Immature natural killer cell (primary cell): ENCODE measurements around the gene PHRF1. TPM values are rescaled to one million over a fixed set of nuclear protein-coding genes. Genes with fewer than 3 reads are reported as not detected.
A peak's percentile ranks its signal among the peaks of the same experiment; 100 is the strongest.

ENCODE experiments used
- DNase-seq, 3 donors: peaks; one replicate each; pipeline ENCODE4 v3.0.0; 2022; ENCODE audit warnings: mixed read lengths in 1 of 3
- H3K27ac Mint-ChIP-seq, 6 donors: one replicate each; pipeline ENCODE4 v1.8.0; 2020; ENCODE audit warnings: mixed read lengths in 6 of 6, mild to moderate bottlenecking in 5 of 6, inconsistent platforms in 4 of 6, moderate library complexity in 3 of 6
- H3K27me3 Mint-ChIP-seq, 3 donors: one replicate each; pipeline ENCODE4 v1.8.0; 2020 to 2021; ENCODE audit warnings: low read depth in 3 of 3, mild to moderate bottlenecking in 3 of 3, mixed read lengths in 3 of 3, moderate library complexity in 3 of 3, inconsistent platforms in 1 of 3
- H3K36me3 Mint-ChIP-seq, 3 donors: one replicate each; pipeline ENCODE4 v1.8.0; 2020; ENCODE audit warnings: mixed read lengths in 3 of 3, inconsistent platforms in 2 of 3, mild to moderate bottlenecking in 2 of 3
- H3K4me1 Mint-ChIP-seq, 2 donors: one replicate each; pipeline ENCODE4 v1.8.0; 2020; ENCODE audit warnings: inconsistent platforms in 2 of 2, mild to moderate bottlenecking in 2 of 2, mixed read lengths in 2 of 2, moderate library complexity in 1 of 2
- H3K4me3 Mint-ChIP-seq, 5 donors: one replicate each; pipeline ENCODE4 v1.8.0; 2020; ENCODE audit warnings: mild to moderate bottlenecking in 5 of 5, mixed read lengths in 5 of 5, inconsistent platforms in 3 of 5, moderate library complexity in 3 of 5
- H3K9me3 Mint-ChIP-seq, 6 donors: one replicate each; pipeline ENCODE4 v1.8.0; 2020; ENCODE audit warnings: mild to moderate bottlenecking in 6 of 6, mixed read lengths in 6 of 6, inconsistent platforms in 4 of 6, moderate library complexity in 3 of 6
- polyA plus RNA-seq, 3 donors: library from polyadenylated mRNA; unstranded; fragments of 300-500 nt; fragmentation: Illumina TruSeq; gene quantifications; one replicate each; pipeline ENCODE4 v1.2.3, GENCODE V29; 2021

The PHRF1 gene
- polyA plus RNA-seq, 3 donors from 2014 or later, result 4.0 to 17.5 (median 5.4) TPM

DNA sequence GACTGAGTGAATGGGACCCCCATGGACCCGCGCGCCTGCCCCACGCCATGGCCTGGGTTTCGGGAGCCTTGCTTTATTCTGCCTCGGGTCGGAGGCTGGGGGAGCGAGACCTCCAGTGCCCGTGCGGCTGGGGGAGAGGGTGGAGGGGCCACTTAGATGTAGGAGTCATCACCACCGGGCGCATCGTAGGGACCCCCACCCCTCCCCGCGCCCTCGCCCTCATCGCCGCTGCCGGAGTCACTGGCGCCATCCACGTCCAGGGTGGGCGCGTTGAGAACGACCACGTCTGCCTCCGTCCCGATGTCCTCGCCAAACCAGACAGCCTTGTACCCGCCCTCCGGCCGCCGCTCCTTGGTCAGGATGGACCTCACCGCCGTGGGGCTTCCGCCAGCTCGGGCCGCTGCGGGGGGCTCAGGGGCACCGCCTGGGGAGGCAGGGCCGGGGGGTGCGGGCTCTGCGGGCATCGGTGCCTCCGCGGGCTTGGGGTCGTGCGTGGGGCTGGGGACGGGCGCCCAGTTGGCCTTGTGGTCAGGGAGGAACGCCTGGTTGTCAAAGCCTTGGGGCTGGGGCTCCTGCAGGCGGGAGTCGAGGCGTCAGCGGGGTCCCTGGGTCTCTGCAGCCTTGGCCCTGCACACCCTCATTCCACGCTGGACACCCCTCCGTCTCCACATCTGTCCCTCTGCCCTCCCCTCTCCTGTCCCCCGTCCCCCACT is 41.1 kb downstream of the PHRF1 start:
- Mint-ChIP-seq H3K9me3 (no peaks in the 10 kb centered on the region), H3K4me1 (peaks cover 11 to 16% of the 10 kb centered on the region in 2 donors), H3K4me3 (no peak overlapping the region), H3K36me3 (peaks cover 0 to 1% (median 0%) of the 10 kb centered on the region in 3 donors), H3K27me3 (peaks cover 5 to 12% (median 6%) of the 10 kb centered on the region in 3 donors), H3K27ac (no peak overlapping the region)
- DNase-seq, result no peak

DNA sequence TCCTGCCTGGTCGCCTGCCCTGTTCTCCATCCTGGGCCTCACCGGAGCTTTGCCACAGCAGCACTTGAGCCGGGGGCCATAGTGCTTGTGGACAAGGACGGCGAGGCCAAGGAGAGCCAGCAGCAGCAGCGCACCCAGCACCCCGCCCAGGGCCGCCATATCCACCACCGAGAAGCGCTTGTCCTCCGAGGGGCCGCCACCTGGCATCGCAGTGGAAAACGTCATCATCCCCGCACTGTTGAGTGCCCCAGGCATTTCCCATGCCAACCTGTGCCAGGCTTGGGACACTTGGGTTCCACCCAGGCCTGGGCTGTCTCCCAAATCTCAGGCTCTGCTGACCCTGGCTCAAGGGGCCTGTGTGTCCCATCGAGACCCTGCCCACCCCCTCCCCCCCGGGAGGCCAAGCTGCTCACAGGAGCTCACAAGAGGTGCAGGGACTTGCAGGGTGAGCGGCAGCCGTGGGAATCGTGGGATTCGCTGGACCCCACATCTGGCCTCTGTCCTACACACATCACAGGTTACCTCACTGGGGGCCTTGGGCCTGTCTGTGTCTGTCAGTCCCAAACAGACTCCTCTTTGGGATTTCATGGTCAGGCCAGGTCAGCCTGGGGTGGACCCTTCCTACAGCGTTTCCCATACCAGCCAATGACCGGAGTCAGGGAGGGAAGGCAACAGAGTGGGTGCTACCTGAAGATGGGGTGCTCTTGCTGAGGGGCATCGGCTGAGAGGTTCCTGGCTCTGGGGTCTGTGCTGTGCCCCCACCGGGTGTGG is 41.8 kb downstream of the PHRF1 start:
- no peak for DNase-seq
- no peak overlapping the region for H3K27ac Mint-ChIP-seq

GRCh38 chr11:618856-619627 is 42.8 kb downstream of the PHRF1 start:
- Mint-ChIP-seq H3K4me3 (no peak overlapping the region), H3K27ac (no peak overlapping the region), H3K4me1 (peaks cover 10 to 16% of the 10 kb centered on the region in 2 donors), H3K36me3 (no peaks in the 10 kb centered on the region), H3K9me3 (no peaks in the 10 kb centered on the region), H3K27me3 (peaks cover 5 to 12% (median 7%) of the 10 kb centered on the region in 3 donors)
- no peak for DNase-seq

More for the DNA sequence above, 41.8 kb downstream of the PHRF1 start:
- Mint-ChIP-seq H3K36me3 (no peaks in the 10 kb centered on the region), H3K9me3 (no peaks in the 10 kb centered on the region), H3K4me3 (no peak overlapping the region), H3K4me1 (peaks cover 10 to 16% of the 10 kb centered on the region in 2 donors), H3K27me3 (peaks cover 5 to 12% (median 6%) of the 10 kb centered on the region in 3 donors)

DNA sequence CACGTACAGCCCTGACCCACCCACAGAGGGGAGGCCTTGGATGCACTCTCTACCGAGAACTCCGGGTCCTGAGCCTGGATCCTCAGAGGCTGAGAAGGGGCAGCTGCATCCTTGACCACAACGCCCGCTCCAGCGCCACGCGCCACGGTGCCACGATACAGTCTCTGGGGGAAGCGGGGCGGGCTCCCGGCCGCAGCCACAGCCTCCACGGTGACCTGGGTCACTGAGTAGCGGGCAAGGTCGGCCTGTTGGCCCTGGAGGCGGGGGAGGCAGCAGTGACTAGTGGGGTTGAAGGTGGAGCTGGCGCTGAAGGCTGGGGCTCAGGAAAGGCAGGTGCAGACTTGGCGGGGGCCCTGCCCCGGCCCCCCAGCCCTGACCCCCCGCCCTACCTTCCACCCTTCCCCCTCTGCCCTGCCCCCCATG is 43.4 kb downstream of the PHRF1 start:
- peaks cover 7 to 11% of the 10 kb centered on the region in 2 donors for H3K4me1 Mint-ChIP-seq
- no peaks in the 10 kb centered on the region for H3K36me3 Mint-ChIP-seq
- no peak overlapping the region for H3K4me3 Mint-ChIP-seq
- H3K9me3 Mint-ChIP-seq, result no peaks in the 10 kb centered on the region
- peaks cover 0 to 10% (median 3%) of the 10 kb centered on the region in 3 donors for H3K27me3 Mint-ChIP-seq
- DNase-seq, result no peak
- no peak overlapping the region for H3K27ac Mint-ChIP-seq

- Mint-ChIP-seq H3K4me3 (no peak overlapping the region), H3K27ac (no peak overlapping the region)
Observed at GRCh38 chr11:620201-620600, 43.9 kb downstream of the PHRF1 start.

DNA sequence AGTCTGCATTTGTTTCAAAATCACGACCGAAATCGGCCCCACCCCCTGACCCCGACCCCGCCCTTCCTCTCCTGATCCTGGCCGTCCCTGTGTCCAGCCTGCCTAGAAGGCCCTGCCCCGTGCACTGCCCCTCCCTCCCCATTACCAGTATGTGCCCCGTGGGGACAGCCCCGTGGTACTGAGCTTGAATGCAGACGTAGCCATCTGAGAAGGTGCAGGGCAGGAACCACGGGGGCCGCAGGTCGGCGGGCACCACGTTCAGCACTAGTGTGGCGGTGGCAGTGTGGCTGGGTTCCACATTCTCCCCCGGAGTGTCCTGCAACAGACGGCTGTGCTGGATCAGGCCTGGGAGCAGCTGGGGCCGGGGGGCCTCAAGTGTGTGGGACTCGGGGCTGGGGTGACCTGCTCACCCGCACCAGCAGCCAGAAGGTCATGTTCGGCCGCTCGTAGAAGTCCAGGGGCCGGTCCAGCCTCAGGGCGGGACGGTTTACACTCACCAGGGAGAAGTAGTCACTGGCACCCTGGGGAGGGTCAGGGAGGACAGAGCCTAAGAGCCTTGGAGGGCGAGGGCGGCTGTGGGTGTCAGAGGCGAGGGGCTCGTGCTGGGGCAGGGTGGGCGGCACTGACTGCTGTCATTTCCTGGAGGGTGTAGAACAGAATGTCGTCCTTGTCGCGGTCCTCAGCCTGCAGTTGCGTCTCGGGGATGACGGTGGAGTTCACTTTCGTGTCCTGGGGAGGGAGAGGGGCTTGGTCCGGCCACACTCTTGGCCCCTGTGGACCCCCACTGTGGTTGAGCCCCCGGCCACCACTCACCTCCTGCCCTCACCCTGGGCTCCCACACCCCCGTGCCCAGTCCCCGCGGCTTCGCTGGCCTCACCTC is 44.9 kb downstream of the PHRF1 start:
- Mint-ChIP-seq H3K27ac (no peak overlapping the region), H3K4me1 (peaks cover 3 to 6% of the 10 kb centered on the region in 2 donors), H3K9me3 (no peaks in the 10 kb centered on the region), H3K4me3 (no peak overlapping the region), H3K36me3 (no peaks in the 10 kb centered on the region), H3K27me3 (peaks cover 0 to 4% (median 3%) of the 10 kb centered on the region in 3 donors)
- no peak for DNase-seq

More at GRCh38 chr11:620201-620600, 43.9 kb downstream of the PHRF1 start:
- Mint-ChIP-seq H3K4me1 (peaks cover 7 to 11% of the 10 kb centered on the region in 2 donors), H3K36me3 (no peaks in the 10 kb centered on the region), H3K27me3 (peaks cover 0 to 10% (median 3%) of the 10 kb centered on the region in 3 donors), H3K9me3 (no peaks in the 10 kb centered on the region)
- DNase-seq, result no peak

GRCh38 chr11:621838-622237 is 45.6 kb downstream of the PHRF1 start:
- H3K27ac Mint-ChIP-seq, result no peak overlapping the region
- no peak for DNase-seq
- peaks cover 0 to 3% (median under 1%) of the 10 kb centered on the region in 3 donors for H3K27me3 Mint-ChIP-seq
- no peaks in the 10 kb centered on the region for H3K4me1 Mint-ChIP-seq
- no peaks in the 10 kb centered on the region for H3K36me3 Mint-ChIP-seq
- H3K4me3 Mint-ChIP-seq, result no peak overlapping the region
- H3K9me3 Mint-ChIP-seq, result no peaks in the 10 kb centered on the region

GRCh38 chr11:623349-623869 is 47.1 kb downstream of the PHRF1 start:
- peaks cover 0 to under 1% (median 0%) of the 10 kb centered on the region in 3 donors for H3K36me3 Mint-ChIP-seq
- peaks cover 0 to 2% (median 0%) of the 10 kb centered on the region in 6 donors for H3K9me3 Mint-ChIP-seq
- peak overlapping the region in 1 of 6 donors; percentile 40 for H3K27ac Mint-ChIP-seq
- peaks cover 6 to 9% of the 10 kb centered on the region in 2 donors for H3K4me1 Mint-ChIP-seq
- H3K4me3 Mint-ChIP-seq, result no peak overlapping the region
- no peak for DNase-seq
- H3K27me3 Mint-ChIP-seq, result peaks cover 3 to 10% (median 8%) of the 10 kb centered on the region in 3 donors

DNA sequence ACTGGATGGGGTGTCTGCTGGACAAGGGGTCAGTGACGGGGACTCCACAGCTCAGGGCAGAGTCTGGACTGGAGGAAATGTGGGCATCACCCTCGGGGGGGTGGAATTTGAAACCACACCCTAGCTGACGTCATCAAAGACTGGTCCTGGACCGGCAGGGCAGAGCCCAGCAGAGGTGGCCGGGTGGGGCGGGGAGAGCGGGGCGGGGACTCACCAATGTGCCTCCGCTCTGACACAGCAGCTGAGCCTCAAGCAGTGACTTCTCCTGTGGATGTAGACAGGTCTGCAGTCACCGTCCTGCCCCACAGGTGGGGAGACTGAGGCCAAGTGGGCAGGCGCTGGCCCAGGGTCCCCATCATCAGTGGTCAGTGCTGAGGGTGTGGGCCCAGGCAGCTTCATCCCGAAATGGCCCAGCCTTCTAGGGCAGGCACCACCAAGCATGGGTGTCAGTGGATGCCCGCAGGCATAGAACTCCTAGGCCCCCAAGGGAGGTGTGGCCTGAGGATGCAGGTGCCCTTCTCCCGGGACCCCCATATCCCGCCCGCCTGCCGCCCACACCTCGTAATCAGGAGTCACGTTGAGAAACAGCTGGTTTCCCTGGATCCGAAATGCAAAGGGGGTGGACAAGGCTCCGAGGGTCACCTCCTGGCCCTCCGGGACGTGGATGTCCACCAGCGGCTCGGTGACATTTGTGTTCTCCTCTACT is 47.9 kb downstream of the PHRF1 start:
- Mint-ChIP-seq H3K27me3 (peaks cover 7 to 16% (median 13%) of the 10 kb centered on the region in 3 donors), H3K4me1 (peaks cover 13 to 16% of the 10 kb centered on the region in 2 donors)
- DNase-seq, result no peak

GRCh38 chr11:624705-625635 is 48.7 kb downstream of the PHRF1 start, which contains the start of gene CDHR5:
TSS of gene CDHR5 (minus strand) at chr11:624955. CDS start at chr11:624902, 53 bp downstream.
- peaks cover 0 to 2% (median 0%) of the 10 kb centered on the region in 6 donors for H3K9me3 Mint-ChIP-seq
- peaks cover 0 to 3% (median 0%) of the 10 kb centered on the region in 3 donors for H3K36me3 Mint-ChIP-seq
- H3K4me3 Mint-ChIP-seq, result no peak within 1 kb of the TSS
- H3K27me3 Mint-ChIP-seq, result peaks cover 7 to 18% (median 17%) of the 10 kb centered on the region in 3 donors
- H3K27ac Mint-ChIP-seq, result no peak within 1 kb of the TSS
- no peak for DNase-seq
- H3K4me1 Mint-ChIP-seq, result peaks cover 19 to 22% of the 10 kb centered on the region in 2 donors

More for the DNA sequence above, 47.9 kb downstream of the PHRF1 start:
- Mint-ChIP-seq H3K36me3 (peaks cover 0 to 3% (median 0%) of the 10 kb centered on the region in 3 donors), H3K9me3 (peaks cover 0 to 2% (median 0%) of the 10 kb centered on the region in 6 donors), H3K4me3 (no peak overlapping the region), H3K27ac (no peak overlapping the region)

GRCh38 chr11:625636-626268 is 49.5 kb downstream of the PHRF1 start:
- Mint-ChIP-seq H3K4me3 (no peak overlapping the region), H3K9me3 (peaks cover 0 to 2% (median 0%) of the 10 kb centered on the region in 6 donors), H3K27me3 (peaks cover 7 to 20% (median 17%) of the 10 kb centered on the region in 3 donors), H3K27ac (no peak overlapping the region), H3K4me1 (peaks cover 19 to 22% of the 10 kb centered on the region in 2 donors), H3K36me3 (peaks cover 0 to 3% (median 0%) of the 10 kb centered on the region in 3 donors)
- DNase-seq, result no peak
